22Rv1 (cell line): ENCODE measurements around the gene DNAI2.

ENCODE experiments used
- ZFX ChIP-seq: fragments of 450-650 bp; IDR thresholded peaks from 2 replicates; pipeline ENCODE4 v1.6.1; 2017; ENCODE audit warnings: antibody characterized with exemption, borderline replicate concordance
- TF ChIP-seq, protein P1 (sequence below): fragments of 450-650 bp; IDR thresholded peaks from 2 replicates; pipeline ENCODE4 v1.5.1; 2017; ENCODE audit warnings: mild to moderate bottlenecking

- TF ChIP-seq, protein P1, sequence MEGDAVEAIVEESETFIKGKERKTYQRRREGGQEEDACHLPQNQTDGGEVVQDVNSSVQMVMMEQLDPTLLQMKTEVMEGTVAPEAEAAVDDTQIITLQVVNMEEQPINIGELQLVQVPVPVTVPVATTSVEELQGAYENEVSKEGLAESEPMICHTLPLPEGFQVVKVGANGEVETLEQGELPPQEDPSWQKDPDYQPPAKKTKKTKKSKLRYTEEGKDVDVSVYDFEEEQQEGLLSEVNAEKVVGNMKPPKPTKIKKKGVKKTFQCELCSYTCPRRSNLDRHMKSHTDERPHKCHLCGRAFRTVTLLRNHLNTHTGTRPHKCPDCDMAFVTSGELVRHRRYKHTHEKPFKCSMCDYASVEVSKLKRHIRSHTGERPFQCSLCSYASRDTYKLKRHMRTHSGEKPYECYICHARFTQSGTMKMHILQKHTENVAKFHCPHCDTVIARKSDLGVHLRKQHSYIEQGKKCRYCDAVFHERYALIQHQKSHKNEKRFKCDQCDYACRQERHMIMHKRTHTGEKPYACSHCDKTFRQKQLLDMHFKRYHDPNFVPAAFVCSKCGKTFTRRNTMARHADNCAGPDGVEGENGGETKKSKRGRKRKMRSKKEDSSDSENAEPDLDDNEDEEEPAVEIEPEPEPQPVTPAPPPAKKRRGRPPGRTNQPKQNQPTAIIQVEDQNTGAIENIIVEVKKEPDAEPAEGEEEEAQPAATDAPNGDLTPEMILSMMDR, result no peak
- TF ChIP-seq ZFX, result no peak
Measured at GRCh38 chr17:74307984-74308773, 34.1 kb downstream of the DNAI2 start.
